ENCODE data around the gene KIF21B.

Gene KIF21B

DNA sequence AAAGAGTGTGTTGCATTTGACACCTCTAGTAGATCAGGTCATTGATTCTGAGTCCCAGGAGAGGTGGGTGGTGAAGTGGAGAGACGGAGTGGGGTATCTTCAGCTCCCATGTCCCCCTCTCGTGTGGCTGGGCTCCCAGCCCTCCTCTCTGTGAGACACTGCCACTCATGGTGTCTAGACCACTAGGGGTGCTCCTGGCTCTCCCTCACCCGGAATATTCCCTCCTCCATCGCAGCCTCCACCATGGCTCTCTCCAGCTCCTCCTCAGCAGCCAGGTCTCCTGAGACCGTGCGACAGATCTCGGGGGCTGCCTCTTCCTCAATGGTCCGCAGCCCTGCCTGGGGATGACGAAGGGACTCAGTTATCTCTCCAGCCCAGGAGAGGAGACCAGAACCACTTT is 20.6 kb upstream of the KIF21B start:
- in situ Hi-C loops (cut with HindIII; ENCODE audit: low sequenced_read_pairs): loop anchor here (5.0 to 10.0 kb wide), 2 partner anchors 63 to 79 kb away; no protein-coding TSS in a partner anchor

DNA sequence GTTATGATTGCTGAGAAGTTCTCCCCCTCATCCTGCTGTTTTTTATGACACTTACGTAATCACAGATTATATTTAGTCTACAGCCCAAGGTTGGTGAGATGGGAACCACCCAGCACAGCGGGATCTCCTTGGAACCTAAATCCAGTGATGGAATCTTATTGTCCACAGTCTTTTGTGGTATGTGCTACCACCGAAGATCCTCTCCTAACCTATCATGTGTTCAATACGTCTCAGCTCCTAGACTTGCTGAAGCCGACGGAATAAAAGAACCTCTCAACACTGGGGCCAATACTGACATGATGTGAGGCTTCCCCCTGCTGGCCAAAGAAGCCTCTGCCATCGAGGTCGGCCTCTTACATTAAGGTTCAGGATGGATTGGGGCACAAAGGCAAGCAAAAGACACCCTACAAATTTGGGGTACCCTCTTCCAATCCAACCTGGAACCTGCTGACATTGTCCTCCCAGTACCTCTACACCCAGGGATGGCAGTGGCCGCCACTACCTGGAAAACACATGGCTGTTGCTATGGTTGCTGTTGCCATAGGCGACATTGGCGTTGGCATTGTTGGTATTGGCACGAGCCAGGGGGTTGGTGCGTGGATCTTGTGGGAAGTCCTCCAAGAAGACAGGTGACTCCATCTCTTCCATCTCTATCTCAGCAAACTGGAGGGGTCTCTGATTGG is 19.4 kb upstream of the KIF21B start:
- in situ Hi-C loops (cut with HindIII; ENCODE audit: low sequenced_read_pairs): loop anchor here (5.0 to 10.0 kb wide), 2 partner anchors 64 to 78 kb away; no protein-coding TSS in a partner anchor

DNA sequence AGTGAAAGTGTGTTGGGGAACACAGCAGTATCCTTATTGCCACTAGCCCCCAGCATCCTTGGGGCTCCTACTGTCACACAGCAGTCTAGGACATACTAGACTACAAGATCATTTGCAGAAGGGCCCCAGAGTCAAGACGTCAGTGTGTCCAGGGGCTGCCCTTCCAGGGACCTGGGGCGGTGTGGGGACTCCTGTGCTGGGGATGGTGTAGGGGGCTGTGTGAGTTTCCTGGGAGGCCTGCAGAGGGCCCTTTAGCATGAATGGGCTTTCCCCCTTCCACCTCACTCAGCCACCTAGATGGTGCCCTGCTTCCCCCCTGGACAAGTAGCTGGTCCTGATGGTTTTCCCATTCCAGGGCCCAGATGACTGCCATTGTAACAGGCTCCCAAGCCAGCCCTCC is 17.5 kb upstream of the KIF21B start:
- in situ Hi-C loops (cut with HindIII; ENCODE audit: low sequenced_read_pairs): loop anchor here (5.0 to 10.0 kb wide), 2 partner anchors 66 to 76 kb away; no protein-coding TSS in a partner anchor

DNA sequence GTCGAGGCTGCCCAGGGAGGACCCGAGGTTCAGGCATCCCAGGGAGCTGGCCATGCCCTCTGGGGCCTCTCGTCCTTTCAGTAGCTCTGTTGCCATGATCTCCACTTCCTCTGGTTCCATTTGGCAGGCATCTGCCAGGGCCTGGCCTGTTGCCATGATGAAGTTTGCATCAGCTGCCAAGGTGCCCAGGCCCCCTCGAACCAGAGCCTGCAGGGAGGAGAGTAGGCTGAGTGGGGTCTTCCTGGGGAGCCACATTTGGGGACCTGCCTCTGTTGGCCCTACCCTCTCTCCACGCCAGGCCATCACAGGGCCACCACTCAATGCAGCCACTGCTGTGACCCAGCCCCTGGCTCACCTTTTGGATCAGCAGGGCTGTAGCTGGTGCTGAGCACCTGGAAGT is 16.4 kb upstream of the KIF21B start:
- in situ Hi-C loops (cut with HindIII; ENCODE audit: low sequenced_read_pairs): loop anchor here (5.0 to 10.0 kb wide), 2 partner anchors 67 to 75 kb away; no protein-coding TSS in a partner anchor

DNA sequence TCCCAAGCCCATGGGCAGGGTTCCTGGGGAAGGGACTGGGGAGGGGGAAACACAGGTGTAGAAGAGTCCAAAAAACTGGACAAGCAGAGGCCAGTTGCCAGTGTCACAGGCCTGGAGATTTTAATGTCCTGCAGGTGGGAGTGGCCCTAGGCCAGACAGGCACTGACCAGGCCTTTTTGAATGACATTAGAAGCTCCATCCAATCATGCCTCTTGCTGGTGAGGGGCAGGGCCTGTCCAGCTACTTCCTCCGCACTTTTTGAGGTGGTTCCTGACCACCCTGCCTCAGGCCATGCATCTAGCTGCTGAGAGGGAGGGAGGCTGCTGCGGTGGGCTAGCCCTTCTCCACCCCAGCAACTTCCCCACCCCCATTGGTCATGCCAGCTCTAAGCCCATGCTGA is 15.9 kb upstream of the KIF21B start:
- in situ Hi-C loops (cut with HindIII; ENCODE audit: low sequenced_read_pairs): no loop called here

DNA sequence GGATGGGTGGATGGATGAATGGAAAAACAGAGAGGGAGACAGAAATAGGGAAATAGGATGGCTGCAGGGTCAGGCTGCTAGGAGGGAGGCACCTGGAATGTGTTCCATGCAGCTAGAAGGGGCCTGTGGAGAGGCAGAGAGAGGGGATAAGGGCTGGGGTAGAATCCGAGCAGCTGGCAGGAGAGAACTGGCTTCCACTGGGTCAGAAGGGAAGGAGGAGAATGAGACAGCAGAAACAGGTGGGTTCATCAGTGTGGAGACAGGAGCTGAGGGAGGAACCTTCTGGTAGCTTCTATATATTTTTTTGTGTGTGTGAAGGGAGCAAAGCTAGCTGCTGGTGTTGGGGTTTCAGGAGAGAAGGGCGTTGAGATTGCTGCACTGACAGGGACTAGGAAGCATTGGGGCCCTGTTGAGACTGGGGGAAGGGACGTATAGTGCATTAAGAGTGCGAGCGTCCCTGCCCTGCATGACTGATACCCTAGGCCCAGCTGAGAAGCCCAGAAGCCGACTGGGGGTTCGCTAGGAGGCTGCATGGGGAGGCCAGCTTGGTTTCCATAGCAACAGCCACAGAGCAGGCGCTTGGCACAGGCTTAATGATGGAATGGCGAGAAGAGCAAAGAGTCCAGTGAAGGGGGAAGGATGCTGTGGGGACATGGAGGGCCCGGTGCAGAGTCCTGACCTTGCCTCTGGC is 14.8 kb upstream of the KIF21B start:
- in situ Hi-C loops (cut with HindIII; ENCODE audit: low sequenced_read_pairs): no loop called here

DNA sequence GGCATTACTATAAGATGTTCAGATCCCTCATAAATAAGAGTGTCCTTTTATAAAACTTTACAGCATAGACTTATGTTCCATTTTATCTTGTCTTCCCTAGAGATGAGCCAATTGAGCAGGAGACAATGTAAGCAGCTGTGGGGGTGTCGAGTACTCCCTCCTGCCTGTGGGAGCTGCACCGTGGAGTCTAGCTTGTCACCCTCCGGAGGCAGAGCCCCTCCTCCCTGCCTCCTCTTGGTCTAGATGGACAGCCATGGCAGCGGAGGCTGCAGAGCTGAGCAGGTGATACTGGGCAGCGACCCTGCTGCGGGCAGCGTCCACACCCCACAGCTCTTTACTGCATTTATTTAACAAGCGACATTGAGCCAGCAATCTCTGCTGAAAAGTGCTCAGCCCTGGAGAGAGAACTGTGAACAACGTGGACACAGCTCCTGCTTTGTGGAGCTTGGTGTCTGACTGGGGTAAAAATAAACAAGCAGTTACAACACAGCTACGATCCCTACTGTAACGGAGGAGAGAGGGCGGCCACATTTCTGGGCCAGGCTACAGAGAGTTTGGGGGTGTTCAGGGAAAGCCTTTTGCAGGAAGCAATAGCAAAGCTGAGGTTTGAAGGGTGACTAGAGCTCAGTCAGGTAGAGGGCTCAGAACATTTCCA is 12.8 kb upstream of the KIF21B start:
- in situ Hi-C loops (cut with HindIII; ENCODE audit: low sequenced_read_pairs): no loop called here

DNA sequence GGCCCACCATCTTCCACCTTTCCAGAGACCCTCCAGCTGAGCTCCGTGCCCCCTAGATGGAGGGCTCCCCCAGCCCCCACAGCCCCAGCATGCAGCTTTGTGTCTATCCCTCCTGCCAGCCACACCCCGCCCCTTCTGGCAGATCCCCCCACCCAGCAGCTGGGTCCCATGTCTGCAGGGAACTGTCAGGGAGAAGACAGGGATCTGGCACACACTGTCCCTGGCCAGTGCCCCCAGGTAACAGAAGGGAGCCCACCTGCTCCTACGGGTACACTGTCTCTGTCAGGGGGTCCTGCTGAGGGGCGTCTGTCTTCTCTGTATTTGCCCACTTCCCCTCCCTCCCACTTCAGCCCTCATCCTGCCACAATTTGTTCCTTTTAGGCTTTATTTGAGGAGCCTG is 11.2 kb upstream of the KIF21B start:
- in situ Hi-C loops (cut with HindIII; ENCODE audit: low sequenced_read_pairs): no loop called here

DNA sequence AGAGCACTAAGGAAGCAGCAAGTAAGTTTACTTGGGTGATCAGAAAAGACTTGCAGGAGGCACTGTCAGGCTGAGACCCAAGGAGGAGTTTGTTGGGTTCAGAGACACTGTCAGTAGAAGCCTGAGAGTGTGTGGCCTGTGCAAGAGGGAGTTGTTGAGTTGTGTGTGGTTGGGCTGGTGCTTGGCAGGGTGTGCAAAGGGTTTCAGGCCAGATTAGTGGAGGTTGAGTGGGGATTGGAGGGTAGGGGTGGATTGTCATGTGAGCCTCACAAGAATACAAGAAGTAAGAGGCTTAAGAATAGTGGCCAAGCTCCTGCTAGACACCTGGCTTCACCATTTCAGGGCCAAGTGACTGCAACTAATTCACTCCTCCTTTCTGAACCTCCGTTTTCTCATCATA is 8.9 kb upstream of the KIF21B start:
- in situ Hi-C loops (cut with HindIII; ENCODE audit: low sequenced_read_pairs): no loop called here

DNA sequence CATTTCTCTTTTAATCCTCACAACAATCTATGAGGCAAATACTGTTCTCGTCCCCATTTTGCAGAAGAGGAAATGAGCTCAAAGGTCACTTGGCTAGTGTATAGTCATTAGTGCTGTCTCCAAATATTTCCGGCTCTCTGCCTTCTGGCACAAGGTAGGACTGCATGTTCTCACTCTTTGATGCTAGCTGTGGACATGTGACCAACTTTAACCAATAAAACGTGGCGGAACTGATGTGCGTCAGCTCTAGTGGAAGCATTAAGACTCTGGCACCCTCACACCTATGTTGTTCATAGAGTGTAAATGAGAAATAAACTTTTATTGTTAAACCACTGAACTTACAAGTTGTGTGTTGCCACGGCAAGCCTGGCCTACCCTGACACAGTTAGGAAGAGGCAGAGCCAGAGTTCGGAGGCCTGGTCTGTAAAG is 5.0 kb upstream of the KIF21B start:
- in situ Hi-C loops (cut with HindIII; ENCODE audit: low sequenced_read_pairs): no loop called here

DNA sequence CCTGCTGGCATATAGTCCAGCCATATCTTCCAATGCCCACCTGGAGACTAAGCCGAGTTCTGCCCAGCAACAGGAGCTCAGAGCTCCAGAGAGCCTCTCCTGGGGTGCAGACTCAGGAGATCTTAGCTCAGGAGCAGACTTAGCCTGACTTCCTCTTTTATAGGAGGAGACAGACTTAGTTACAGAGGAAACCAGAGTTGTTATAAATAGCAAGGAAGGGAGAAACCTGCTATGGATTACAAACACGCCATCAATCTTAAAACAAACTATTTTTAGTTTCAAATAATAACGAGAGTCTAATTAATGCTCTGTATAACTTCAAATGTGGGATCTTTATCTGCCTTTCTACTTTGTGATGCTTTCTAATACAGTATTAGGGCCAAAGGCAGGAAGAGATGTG is 3.3 kb upstream of the KIF21B start:
- in situ Hi-C loops (cut with HindIII; ENCODE audit: low sequenced_read_pairs): no loop called here

DNA sequence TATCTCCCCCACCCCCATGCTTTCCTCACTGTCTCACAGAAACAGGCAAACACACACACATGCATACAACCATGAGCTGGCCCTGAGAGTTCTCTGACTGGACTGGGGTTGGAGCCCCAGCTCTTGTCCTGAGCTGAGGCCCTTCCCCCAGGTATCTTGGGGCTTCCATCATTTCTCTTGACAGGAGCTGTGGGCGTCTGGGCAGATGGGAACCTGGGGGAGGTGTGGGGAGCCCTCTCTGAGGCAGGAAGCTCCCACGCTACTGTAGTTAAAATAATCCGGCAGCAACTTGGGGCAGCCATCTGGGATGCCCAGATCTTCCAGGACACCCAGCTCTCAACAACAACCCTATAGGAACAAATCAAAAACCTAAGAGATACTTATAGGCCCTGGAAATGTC is 2.7 kb upstream of the KIF21B start:
- in situ Hi-C loops (cut with HindIII; ENCODE audit: low sequenced_read_pairs): no loop called here

DNA sequence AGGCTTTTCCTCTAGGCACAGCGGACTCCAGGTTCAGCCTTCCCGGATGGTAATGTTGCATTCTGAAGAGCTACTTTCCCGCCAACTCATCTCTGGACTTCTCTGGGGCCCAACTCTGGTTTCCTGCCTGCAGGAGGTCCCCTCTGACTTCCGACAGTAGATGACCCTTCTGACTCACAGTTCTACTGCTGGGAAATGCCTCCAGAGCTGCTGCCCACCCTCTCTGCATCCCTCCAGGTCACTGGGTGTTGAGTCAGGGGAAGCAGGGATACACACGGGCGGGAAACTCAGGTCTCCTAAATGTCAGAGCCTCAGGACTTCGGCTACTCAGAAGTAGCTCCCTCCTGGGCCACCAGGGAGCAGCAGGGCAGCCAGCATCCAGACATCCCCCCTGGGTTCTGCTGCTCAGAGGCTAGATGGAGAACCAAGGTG is 2.1 kb upstream of the KIF21B start:
- in situ Hi-C loops (cut with HindIII; ENCODE audit: low sequenced_read_pairs): no loop called here

DNA sequence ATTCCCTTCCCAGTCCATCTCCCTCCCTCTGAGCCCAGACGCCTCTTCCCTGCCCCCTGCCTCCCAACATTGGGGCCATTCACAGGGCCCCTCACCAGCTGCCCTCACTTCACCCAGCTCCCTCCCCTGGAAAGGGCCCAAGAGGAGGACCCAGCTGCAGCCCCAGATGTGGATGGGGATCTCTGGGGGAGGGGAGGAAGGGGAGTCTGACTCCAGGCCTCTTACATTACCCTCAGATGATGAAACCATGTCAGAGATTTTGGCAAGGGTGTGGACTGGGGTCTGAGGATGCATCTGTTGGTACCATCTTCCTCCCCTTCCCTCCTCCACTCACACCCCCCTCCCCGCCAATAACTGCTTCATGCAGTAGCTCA is 1.1 kb upstream of the KIF21B start:
- in situ Hi-C loops (cut with HindIII; ENCODE audit: low sequenced_read_pairs): loop anchor here (5.0 kb wide), 1 partner anchor 57 kb away; no protein-coding TSS in a partner anchor

DNA sequence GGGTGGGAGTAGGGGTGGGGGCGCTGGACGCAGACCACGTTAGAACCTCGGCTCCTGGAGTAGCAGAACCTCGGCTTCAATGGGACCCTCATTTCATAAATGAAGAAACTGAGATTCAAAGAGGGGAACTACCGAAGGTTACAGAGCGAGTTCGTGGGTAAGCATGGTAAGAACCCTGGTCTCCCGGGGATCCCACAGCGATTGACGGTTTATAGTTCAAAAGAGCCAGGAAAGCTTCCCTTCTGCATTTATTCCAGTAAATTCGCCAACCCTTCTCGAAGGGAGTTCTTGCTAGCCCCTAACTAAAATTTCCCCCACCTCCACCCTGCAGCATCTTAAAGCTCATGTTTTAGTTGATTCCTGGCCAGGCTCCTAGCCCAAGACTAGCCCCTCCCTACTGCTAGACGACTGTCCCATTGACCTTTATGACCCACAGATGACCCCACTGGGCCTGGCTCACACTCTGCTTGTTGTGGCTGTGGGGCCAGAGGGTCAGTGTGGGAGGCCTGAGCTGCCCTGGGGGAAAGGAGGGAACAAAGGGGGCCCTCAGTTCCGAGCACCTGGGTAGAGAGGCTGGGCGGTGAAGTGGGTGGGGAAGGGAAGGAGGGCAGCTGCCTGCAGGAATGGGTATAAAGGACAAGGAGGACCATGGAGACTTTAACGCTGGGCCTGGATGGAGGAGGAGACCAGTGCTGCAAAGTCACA is 558 bp upstream of the KIF21B start:
- in situ Hi-C loops (cut with HindIII; ENCODE audit: low sequenced_read_pairs): loop anchor here (5.0 kb wide), 1 partner anchor 57 kb away; no protein-coding TSS in a partner anchor

DNA sequence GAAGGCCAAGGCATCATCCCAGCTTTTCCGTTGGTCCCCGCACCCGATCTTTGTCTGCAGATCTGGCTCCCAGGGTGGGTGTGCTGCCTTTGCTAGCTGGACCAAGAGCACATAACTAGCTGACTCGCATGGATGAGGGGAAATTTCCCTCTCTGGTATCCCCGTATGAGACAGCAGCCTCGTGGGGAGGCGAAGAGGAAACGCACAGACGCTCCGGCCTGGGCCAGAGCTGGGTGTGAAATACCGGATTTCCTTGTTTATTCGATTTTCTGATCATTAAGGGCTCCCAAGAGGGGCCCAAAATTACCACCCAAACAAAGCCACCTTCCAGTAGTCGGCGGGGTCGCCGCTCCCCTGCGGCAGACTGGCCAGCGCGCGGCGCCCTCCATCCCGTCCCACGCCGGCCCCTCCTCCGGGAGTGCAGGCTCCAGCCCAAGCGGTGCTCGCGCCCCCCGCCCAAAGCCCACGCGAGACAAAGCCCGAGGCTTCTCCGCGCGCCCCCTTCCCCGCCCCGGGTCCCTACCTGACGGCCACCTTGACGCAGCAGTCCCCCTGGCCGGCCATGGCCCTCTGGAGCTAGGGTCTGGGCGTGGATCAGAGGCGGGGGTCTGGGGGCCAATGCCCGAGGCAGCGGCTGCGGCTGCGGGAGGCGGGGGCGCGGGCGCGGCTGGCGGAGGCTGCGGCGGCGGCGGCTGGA is 546 bp downstream of the KIF21B start:
- in situ Hi-C loops (cut with HindIII; ENCODE audit: low sequenced_read_pairs): loop anchor here (5.0 kb wide), 1 partner anchor 56 kb away; no protein-coding TSS in a partner anchor

DNA sequence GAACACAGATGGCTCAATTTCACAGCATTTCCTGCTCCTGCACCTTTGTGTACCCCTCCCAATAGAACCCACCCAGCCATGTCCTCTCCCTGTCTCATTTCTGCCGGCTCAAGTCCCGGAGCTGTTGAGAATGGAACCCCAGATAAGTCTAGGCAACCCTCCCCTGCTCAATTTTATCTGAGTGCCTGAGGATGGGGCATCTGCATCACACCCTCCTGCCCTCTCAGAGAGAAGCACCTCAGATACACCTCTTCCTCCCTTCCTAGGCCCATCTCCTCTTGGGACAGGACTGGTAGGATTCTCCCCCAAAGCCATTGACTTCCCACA is 1.1 kb downstream of the KIF21B start:
- in situ Hi-C loops (cut with HindIII; ENCODE audit: low sequenced_read_pairs): loop anchor here (5.0 kb wide), 1 partner anchor 55 kb away; no protein-coding TSS in a partner anchor

DNA sequence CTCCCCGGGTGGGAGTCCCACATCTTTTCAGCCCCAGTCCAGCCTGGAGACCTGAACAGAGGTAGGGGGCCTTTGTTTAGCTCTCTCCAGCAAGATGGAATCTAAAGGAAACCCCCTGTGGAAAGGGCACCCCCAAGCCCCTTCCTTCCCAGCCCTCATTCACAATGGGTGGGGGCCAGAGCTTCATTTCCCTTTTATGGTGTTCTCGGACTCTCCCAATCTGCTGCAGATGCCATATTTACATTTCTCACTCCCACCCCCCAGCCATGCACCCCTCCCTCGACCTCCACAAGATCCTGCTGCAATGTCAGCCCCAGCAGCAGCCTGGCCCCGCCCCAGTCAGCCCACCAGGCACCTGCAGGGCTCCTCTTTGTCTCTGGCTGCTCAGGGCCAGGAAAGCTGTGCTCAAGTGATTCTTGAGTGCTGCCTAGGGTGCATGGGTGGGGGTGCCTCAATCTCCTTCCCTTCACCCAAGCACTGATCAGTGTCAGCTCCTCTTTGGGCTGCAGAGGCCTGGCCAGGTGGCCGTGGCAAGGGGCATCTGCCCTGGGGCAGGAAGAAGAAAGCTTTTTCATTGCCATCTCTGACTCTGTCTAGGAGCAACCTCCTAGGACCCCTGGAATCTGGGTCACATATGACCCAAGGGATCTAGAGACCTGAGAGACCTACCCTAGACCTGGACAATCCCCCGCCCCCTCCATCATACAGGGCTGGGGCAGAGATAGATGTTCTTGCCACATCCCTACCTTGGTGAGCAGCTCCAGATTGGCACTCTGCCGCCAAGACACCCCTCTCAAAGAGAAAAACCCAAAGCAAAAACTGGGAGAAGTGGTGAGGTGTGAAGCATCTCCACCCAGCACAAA is 1.7 kb downstream of the KIF21B start:
- in situ Hi-C loops (cut with HindIII; ENCODE audit: low sequenced_read_pairs): loop anchor here (5.0 kb wide), 1 partner anchor 55 kb away; no protein-coding TSS in a partner anchor

All from endothelial cell of hepatic sinusoid (primary cell).